Measurements from ENCODE around the gene HEXD.
"Not testable (repeated sequence)": the region's sequence is repeated elsewhere in the genome, so short reads cannot be mapped to it uniquely, and the experiment has no call there.

Gene HEXD

DNA sequence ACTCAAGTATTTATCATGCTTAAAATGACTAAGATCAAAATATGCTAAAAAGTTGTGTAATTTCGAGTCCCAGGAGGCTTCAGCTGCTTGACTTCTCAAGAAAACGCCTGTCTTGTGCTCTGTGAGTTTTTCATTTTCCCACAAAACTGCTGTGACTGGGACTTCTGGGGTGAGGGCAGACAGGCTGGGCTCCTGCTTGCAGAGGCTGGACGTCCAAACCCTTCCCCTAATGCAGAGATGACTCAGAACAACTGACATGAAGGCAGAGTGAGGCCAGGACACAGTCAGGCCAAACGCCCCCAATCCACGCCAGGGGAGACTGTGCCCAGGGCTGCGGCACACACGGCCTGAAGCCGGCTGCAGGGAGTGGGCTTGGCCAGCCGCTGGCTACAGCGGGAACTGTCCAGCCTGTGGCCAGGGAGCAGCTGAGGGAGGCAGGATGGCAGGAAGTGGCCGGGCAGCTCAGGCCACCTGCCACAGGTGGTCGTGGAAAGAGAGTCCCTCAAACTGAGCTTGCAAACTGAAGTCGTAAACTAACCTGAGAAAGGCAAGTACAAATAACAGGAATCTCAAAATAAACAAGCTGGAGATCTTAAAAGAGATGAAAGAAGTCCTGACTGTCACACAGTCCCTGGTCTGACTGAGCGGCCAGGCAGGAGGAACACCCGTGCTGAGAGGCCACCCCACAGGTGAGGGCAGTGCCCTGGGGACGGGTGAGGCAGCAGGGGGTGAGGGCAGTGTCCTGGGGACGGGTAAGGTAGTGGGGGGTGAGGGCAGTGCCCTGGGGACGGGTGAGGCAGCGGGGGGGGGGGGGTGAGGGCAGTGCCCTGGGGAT is 21.3 kb upstream of the HEXD start:
- DNase-seq (ENCODE audit: low spot score), result no peak

DNA sequence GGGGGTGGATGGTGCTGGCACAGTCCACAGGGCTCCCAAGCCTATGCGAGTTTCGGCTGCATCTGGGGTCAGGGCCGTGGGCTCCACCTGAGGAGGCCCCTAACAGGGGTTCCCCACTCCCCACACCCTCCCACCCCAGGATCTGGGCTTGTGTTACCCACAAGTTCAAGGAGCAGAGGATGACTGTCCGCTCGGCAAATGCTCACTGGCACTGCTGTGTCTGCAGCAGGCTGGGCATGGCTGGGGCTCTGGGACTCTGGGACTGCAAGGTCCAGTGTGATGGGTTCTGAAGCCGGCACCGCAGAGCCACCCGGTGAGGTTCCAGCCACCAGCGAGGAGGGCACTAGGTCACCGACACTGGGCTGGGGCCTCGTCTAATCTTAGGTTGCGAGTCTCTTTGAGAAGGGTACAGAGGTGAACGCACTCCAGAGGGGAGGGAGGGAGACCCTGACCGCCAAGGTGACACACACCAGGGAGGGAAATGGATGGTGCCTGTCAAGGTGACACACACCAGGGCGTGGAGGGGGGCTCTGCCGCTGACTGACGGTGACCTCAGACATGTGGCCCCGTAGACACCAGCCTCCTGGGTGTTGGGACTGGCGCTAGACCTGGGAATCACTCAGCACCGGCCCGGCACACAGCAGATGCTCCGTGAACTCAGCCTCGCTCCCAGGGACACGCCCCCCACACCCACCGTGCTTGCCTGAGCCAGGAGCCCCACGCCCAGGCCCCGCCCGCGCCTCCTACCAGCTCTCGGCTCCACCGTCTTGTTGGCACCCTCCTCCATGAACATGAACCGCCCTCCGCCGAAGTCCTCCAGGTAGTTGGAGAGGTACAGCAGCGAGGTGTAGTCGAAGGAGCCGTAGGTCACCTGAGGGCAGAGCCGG is 20.5 kb upstream of the HEXD start:
- DNase-seq (ENCODE audit: low spot score), result peak; percentile 38

DNA sequence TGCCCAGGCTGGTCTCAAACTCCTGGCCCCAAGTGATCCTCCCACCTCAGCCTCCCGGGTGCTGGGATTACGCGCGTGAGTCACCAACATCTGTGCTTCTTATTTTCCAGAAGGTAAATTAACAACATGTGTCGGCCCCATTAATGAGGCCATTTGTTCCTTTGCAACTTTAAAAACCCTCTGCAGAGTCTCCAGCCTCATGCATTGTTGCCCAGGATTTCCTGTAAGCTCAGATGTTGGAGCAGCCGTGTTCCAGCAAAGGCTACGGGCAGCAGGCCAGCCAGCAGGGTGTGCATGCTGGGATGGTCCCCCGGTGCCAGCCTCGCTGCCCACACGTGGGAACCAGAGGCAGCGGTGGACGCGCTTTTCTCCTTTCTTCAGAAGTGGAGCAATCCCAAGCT is 19.1 kb upstream of the HEXD start:
- DNase-seq (ENCODE audit: low spot score), result no peak

DNA sequence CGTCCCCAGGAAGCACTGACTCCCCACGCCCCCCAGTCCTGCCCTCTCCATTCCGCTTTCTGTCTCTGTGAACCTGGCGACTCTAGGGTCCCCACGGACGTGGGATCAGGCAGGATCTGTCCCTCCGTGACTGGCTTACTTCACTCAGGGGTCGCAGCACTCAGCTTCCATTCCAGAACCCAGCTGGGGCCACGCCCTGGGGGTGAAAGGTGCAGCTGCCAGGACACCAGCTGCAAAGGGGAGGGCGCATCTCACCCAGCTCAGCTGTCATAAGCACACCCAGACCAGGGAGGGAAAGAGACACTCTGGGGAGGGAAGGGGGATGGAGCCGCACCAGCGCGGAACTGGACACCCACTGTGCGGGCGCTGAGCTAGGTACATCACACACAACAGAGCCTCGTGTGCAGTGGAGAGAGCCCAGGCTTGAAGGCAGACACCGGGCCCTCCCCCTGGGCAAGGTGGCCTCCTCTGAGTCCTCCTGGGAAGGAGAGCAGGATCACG is 18.5 kb upstream of the HEXD start:
- no peak for DNase-seq (ENCODE audit: low spot score)

DNA sequence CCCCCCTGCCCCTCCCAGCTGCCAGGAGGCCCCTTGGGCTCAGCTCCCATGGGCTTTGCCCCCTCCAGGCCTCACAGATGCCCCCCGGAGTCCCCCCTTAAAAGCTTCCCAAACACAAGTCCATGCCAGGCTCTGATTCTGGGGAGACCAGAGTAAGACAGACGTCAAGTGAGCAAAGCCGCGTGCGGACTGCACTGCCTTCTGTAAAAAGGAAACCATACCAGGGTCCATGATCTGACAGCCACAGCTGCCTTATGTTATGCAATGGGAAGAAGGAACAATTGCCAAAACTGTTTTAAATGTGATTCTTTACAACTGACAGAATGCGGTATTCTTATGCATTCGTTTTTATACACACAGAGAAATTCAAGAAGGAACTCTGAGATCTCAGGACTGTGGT is 17.9 kb upstream of the HEXD start:
- no peak for DNase-seq (ENCODE audit: low spot score)

DNA sequence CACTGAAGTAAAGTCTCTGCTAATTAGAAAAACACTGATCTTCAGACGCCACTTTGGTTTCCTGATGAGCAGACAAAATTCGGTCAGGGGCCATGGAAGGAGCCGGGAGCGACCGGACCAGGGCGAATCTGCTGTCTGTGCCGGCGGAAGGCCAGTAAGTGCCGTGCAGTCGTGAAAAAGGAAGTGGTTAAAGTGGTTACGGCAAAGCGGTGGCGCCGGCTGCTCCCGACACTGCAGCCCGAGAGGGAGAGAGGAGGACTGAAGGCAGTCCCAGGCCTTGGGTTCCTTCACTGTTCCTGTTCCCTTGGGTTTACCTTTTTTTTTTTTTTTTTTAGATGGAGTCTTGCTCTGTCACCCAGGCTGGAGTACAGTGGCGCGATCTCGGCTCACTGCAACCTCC is 17.3 kb upstream of the HEXD start:
- DNase-seq (ENCODE audit: low spot score), result no peak

DNA sequence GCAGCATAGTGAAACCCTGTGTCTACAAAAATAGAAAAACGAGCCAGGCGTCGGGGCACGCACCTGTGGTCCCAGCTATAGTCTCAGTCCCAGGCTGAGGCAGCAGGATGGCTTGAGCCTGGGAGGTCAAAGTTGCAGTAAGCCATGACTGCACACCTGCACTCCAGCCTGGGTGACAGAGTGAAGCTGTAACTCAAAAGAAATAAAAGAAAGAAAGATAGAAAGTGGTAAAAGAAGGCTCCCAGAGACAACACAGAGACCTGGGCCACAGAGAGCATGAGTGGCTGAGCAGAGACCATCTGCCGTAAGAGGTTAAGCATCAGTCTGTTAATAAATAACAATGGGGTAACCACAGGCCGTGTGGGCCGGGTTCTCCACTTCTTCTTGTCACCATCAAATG is 15.3 kb upstream of the HEXD start:
- no peak for DNase-seq (ENCODE audit: low spot score)

DNA sequence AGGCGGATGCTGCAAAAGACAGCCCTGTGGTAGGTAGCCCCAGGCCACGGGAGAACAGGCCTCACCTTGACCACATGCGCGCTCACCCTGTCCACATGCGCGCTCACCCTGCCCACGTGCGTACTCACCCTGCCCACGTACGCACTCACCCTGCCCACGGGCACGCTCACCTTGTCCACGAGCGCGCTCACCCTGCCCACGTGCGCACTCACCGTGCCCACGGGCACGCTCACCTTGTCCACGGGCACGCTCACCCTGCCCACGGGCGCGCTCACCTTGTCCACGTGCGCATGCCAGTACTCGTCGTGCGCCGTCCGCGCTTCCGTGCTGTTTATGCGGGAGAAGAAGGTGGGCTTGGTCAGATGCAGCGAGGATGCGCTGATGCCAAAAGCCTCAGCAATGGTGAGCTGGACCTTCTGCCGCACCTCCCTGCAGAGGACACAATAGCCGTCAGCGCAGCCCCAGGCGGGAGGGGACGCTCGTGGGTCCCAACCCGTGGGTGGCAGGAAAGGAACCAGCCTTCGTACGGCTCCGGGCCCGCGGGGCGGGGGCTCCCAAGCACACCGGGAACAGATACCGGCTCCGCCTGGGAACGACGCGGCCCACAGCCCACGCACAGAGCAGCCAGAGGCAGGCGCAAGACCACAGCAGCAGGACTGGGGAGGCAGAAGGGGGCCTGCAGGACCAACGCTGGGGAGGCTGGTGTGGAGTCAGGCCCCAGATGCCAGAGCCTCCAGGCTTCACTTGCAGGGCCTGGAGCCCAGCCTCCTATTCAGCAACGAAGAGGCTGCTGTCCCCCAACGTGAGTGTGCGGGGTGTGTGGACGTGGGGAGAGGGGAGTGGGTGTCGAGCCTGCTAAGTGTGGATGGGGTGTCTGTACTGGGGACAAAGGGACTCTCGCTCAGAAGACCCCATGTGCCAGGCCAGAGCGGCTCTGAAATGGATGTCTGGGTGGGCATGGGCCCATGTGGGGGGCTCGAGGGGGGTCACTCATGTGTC is 14.2 kb upstream of the HEXD start:
- no peak for DNase-seq (ENCODE audit: low spot score)

DNA sequence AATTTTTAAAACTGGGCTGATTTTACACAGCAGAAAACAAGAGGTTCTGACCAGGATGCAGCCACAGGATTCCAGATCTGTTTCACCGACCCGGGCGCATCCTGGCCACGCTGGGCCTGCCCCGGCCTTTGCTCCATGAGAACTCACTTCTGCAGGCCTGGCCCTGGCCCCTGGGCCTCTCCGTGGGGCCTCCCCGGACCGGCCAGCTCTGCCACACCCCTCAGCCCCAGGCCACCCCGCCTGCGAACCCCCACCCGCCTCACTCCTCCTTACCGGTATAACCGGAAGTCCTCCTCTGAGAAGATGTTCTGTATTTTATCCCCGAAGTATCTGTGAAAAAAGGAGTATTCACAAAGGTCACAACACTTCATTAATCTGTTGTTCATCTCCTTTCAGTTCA is 13.1 kb upstream of the HEXD start:
- no peak for DNase-seq (ENCODE audit: low spot score)

DNA sequence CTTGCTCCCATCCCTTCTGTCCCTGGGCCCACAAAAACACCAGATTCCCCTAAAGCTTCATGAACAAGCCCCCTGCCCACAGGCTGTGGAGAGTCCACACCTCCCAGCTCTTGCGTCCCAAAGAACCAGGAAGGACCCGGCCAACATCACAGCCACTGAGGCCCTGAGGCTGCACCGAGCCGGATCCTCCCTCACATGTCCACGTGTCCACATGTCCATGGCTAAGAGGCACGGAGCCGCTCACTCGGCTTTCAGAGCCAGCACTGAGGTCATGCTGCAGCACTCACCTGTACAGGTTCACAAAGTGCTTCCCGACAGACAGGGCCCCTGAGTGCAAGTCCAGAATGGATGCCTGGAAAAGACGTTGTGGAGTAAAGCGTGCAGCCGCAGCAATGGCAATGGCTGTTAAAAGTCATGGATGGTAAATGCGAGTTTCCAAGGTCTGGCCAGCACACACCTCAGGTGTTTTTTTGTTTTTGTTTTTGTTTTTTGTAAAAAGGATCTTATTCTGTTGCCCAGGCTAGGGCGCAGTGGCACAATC is 11.9 kb upstream of the HEXD start:
- no peak for DNase-seq (ENCODE audit: low spot score)

DNA sequence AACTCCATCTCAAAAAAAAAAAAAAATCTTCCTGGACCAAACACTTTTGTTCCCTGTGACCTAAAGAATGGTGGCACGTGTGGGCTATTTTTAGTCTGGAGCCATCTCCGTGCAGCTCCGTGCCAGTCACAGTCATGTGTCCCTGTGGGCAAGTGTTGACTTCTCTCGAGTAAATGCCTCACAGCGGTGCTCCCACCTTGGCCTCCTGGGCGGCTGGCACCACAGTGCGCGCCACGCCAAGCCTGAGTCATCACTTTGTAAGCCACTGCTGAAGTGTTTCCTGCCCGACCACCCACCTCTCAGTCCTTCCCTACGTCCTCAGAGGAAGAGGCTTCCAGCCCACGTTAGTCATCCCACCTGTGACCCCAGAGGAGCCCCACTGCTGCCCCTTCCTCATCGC is 10.9 kb upstream of the HEXD start:
- no peak for DNase-seq (ENCODE audit: low spot score)

DNA sequence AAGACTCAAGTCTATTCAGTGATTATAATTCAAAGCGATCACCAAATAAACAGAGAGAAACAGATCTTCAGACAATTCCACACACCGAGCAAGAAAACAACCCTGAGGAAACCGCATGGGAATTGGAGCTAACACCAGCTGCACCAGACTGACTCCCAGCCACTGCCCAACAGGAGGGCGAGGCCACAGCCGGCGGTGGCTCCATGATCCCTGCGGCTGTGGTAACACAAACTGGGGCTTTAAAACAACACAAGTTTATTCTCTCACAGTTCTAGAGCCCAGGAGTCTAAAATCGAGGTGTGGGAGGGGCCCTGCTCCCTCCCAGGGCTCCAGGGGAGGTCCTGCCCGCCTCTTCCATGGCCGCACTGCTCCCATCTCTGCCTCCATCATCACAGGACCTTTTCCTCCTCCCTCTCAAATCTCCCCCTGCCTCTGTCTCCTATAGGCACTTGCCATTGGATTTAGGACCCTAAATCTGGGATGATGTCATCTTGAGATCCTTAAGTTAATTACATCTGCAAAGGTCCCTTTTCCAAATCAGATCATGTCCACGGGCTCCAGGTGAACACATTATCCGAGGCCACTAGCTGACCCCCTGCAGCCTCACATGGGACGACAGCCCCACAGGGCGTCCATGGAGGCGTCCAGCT is 9.7 kb upstream of the HEXD start:
- DNase-seq (ENCODE audit: low spot score), result no peak

DNA sequence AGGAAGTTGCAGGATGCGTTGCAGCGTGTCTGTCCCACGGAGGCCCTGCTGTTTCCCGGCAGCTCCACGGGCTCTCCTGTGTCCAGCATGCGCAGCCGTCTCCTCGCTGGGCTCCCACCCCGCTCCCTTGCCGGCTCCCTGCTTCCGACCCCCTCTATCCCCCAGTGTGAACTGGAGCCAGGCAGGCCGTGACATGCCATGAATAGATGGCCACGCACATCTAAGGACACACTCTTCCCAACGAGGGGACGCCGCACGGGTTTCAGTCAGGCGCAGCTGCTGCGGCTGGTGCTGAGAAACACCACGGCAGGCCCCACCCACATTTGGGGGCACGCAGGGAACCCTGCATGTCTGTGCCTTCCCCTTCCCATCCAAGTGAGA is 9.2 kb upstream of the HEXD start:
- DNase-seq (ENCODE audit: low spot score), result no peak

DNA sequence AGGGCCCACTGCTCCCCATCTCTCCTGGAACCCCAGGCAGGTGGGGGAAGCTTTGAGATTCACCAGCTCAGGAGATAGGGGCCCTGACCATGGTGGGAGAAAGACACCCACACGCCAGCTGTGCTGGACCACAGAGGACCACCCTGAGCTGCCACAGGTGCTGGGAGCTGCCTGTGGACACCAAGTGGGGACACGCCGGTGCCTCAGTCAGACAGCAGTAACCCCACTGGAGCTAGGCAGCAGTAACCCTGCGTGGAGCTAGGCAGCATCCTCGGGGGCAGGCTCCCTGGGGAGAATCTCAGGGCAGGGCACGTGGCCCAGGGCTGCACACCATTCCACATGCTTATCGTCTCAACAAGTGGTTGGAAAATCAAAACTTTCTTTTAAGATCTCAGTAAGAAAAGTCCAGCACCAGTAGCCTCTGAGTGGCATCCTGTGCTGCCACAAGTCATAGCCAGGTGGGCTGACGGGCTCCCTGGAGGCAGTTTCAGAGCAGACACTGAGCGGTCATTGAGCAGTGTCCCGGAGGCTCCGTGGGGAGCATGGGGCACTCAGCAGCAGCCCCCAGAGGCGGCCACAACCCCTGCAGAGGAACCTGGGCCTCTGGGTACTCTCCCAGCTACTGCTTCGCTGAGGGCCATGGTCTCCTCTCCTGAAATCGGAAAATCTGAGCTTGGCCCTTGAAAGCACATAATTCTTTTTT is 8.0 kb upstream of the HEXD start:
- no peak for DNase-seq (ENCODE audit: low spot score)

DNA sequence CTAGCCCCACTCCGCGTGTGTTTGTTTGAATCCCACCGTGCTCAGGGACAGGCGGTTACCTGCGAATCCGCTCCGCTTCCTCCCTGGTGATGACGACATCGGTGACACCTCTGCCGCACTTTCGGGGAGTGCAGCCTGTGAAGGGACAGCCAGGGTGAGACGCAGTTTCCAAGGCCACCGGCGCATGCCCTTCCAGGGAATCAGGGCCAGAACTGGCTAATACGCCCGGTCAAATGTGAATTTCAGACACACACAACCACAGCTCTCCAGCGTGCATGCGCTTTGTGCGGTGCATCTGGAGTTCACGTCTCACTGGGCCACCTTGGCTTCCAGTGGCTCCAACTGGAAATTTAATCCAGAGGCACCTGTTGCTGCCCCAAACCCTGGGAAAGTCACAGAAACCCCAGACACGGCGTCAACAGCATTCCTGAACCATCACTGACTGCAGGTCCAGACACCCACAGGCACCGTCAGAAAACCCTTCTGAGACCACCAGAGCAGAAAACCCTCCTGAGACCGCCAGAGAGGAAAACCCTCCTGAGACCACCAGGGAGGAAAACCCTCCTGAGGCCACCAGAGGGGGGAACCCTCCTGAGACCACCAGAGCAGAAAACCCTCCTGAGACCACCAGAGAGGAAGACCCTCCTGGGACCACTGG is 6.6 kb upstream of the HEXD start:
- DNase-seq (ENCODE audit: low spot score), result no peak

DNA sequence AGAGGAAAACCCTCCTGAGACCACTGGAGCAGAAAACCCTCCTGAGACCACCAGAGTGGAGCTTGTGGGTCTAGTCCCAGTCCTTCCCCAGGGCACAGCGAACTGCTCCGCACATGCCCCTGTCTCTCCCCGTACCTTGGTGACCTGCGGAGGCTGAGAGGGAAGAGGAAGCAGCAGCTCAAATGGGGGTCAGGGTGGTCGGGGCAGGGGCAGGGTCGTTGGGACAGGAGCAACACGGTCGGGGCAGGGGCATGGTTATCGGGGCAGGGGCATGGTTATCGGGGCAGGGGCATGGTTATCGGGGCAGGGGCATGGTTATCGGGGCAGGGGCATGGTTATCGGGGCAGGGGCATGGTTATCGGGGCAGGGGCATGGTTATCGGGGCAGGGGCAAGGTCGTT is 6.1 kb upstream of the HEXD start:
- not testable (repeated sequence) for DNase-seq (ENCODE audit: low spot score)

DNA sequence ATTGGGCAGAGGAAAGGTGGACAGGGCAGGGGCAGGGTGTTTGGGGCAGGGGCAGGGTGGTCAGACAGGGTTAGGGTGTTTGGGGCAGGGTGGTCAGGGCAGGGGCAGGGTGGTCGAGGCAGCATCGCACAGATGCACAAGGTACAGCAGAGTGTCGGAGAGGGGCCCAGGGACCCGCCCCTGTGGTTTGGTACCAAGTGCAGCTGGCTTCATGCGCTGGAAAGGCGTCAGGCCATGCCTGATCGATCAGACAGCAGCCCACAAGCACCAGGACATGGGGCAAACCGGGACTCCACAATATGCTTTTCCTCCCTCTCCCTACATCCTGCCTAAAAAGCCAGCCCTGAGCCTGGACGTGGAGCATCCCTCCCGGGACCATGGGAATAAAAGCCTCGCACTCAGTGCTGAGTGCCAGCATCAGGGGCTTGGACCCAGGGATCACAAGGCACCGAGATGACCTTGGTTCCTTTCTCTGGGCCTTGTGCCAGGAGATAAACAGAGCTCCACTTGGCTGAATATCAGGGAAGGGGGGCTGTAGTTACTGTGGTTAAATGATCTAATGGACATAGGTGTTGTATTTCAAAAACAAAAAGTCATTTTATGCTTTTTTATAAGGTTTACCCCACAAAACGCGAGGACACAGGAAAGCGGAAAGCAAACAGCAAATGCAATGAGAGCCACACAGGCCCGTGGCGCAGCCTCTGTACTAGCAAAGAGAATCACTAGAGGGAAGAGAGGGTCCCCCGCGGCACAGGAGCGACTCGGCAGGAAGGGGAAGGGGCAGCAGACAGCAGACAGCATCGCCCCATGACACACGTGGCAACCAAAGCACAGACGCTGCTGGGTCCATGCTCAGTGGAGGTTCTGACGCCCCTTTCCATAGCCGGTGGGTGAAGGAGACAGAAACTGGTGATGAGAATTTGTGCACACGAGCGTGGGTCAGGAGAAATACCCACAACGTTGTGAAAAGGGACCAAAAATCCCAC is 5.3 kb upstream of the HEXD start:
- DNase-seq (ENCODE audit: low spot score), result no peak

DNA sequence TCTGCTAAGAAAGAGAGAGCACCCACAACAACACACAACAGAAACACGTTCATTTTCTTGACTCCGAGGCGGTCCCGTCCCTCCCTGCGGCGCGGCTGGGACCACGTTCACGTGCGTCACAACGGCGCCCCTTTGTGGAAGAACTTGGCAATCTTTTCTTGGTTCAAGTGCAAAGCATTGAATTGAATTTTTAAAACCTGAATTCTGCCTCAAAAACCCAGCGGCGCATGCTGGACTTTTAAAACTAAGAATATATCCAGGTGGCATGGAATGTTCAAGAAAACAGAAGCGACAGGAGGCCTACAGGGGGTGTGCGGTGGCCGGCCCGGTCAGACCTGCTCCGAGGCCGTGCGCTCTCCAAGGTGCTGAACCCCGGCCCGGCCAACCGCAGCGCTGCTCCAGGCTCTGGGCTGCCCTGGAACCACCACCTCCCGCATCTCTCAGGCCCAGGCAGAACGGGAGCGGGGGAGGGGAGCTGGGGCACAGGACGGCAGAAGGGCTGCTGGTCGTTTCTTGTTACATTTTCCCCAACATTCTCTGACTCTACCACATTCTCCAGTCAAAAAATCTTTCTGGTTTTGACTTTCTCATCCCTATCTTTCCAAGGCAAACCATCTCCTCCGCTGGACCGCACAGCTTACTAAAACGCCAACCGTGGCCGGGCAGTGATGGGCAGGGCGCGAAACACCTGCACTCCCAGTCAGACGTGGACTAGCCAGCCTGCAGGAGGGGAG is 3.4 kb upstream of the HEXD start:
- DNase-seq (ENCODE audit: low spot score), result peak; percentile 70

Data from hematopoietic multipotent progenitor cell treated with erythropoietin and hydrocortisone succinate and interleukin-3 and kit ligand, for 15 days (in vitro differentiated cells).